ENCODE results near the gene QTRT2. TPM values are rescaled to one million over a fixed set of nuclear protein-coding genes. Genes with fewer than 3 reads are reported as not detected.

QTRT2 gene
- total RNA-seq, 1 donor from 2014 or later, result 22.0 TPM

GRCh38 chr3:114122027-114122709 lies 65.6 kb downstream of the QTRT2 start:
- no peak for DNase-seq

- no peak for DNase-seq
These were observed 69.9 kb downstream of the QTRT2 start for GRCh38 chr3:114126461-114126860.

GRCh38 chr3:114127517-114127916 lies 71.0 kb downstream of the QTRT2 start:
- no peak for DNase-seq

DNA sequence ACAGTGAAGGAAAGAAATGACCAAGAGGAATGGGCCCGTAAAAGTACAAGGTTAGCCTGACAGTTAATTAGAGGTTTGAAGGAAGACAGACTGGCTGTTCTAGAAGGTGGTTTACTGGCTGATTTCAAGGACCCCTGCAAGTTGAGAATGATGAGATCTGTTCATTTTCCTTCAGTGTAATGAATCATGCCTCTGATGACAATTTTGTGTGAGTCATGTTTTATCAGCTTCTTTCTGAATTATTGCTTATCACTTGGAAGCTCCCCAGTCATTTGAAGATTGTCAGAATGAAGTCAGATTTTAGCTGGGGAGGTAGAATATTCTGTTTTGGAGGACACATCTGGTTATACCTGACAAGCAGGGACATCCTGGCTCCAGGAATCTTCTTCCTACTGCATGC lies 71.7 kb downstream of the QTRT2 start:
- DNase-seq, result no peak

DNA sequence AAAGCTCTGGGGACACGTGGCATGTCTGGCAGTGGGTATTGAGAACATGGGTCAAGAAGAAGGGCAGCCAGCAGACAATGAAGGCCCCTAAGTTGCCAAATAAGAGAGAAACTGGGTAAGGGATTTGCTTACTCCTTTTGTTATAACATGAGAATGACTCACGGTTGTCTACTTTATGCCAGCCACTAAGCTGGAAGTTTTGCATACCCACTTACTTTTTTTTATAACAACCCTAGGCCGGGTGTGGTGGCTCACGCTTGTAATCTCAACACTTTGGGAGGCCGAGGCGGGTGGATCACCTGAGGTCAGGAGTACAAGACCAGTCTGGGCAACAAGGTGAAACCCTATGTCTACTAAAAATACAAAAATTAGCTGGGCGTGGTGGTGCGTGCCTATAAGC lies 72.3 kb downstream of the QTRT2 start:
- DNase-seq, result no peak

DNA sequence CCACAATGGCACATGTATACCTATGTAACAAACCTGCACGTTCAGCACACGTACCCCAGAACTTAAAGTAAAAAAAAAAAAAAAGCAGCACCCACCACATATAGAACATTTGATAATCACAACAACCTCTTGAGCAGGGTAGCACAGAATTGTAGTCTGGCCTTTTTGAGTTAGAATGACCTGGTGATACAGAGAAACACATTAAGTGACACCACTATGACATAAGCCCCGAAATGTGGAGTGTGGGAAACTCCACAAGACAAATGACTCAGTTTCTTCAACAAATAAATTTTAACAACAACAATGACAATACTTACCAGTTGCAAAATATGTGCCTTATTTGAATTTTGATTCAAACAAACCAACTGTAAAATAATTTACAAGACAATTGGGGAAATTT lies 76.0 kb downstream of the QTRT2 start:
- no peak for DNase-seq

- DNase-seq, result no peak
These were observed 77.4 kb downstream of the QTRT2 start for GRCh38 chr3:114133947-114134346.

Other genes starting within 250 kb of the QTRT2 start
- 5.0 TPM for gene GRAMD1C, start 217.9 kb upstream of the QTRT2 start, total RNA-seq
- 12.2 TPM for gene ZDHHC23, start 108.7 kb upstream of the QTRT2 start, total RNA-seq
- 6.6 TPM for gene CCDC191, start 211 bp upstream of the QTRT2 start, total RNA-seq
- gene DRD3, start 122.3 kb downstream of the QTRT2 start, total RNA-seq, result not detected
- gene ZNF80, start 180.8 kb downstream of the QTRT2 start, total RNA-seq, result not detected
- gene TIGIT, start 237.3 kb downstream of the QTRT2 start, total RNA-seq, result not detected